Stimulated activated CD4-positive, alpha-beta T cell treated with anti-CD3 and anti-CD28 coated beads, Interleukin-4, amount 100 ng/mL, for 48 hours (primary cell): ENCODE measurements around the gene SRD5A2.
"Not testable (repeated sequence)": the region's sequence is repeated elsewhere in the genome, so short reads cannot be mapped to it uniquely, and the experiment has no call there.

Experiments
- DNase-seq, 2 donors: peaks; one replicate each; pipeline ENCODE4 v3.0.0-alpha.2; 2020; ENCODE audit warnings: low read depth in 2 of 2

Gene SRD5A2

GRCh38 chr2:31533036-31533435, 47.7 kb downstream of the SRD5A2 start:
- DNase-seq: no peak

GRCh38 chr2:31531101-31531500, 49.6 kb downstream of the SRD5A2 start:
- no peak for DNase-seq

- no peak for DNase-seq
Measured at GRCh38 chr2:31529256-31529655, 51.5 kb downstream of the SRD5A2 start.

- DNase-seq: no peak
Measured at GRCh38 chr2:31528823-31529222, 51.9 kb downstream of the SRD5A2 start.

GRCh38 chr2:31526946-31527732, 53.6 kb downstream of the SRD5A2 start:
- DNase-seq: no peak

- DNase-seq: no peak
Measured at GRCh38 chr2:31525876-31526275, 54.9 kb downstream of the SRD5A2 start.

- no peak for DNase-seq
Measured at GRCh38 chr2:31524592-31524991, 56.1 kb downstream of the SRD5A2 start.

- peak; percentile 38 to 53 for DNase-seq
Measured at GRCh38 chr2:31523871-31524492, 56.8 kb downstream of the SRD5A2 start.

- no peak for DNase-seq
Measured at GRCh38 chr2:31522786-31523185, 58.0 kb downstream of the SRD5A2 start.

GRCh38 chr2:31517442-31518203, 63.1 kb downstream of the SRD5A2 start:
- DNase-seq: no peak

- DNase-seq: no peak
Measured at GRCh38 chr2:31515586-31515985, 65.2 kb downstream of the SRD5A2 start.

- DNase-seq: no peak
Measured at GRCh38 chr2:31513553-31513952, 67.2 kb downstream of the SRD5A2 start.

GRCh38 chr2:31511376-31511775, 69.4 kb downstream of the SRD5A2 start:
- DNase-seq: no peak

- no peak for DNase-seq
Measured at GRCh38 chr2:31505111-31505510, 75.6 kb downstream of the SRD5A2 start.

- no peak for DNase-seq
Measured at GRCh38 chr2:31504311-31504710, 76.4 kb downstream of the SRD5A2 start.

GRCh38 chr2:31496451-31496874, 84.3 kb downstream of the SRD5A2 start:
- not testable (repeated sequence) for DNase-seq

- not testable (repeated sequence) for DNase-seq
Measured at GRCh38 chr2:31489339-31489738, 91.4 kb downstream of the SRD5A2 start.

- no peak for DNase-seq
Measured at GRCh38 chr2:31483246-31483645, 97.5 kb downstream of the SRD5A2 start.

GRCh38 chr2:31476511-31477180, 104.1 kb downstream of the SRD5A2 start:
- no peak for DNase-seq

GRCh38 chr2:31475692-31476091, 105.0 kb downstream of the SRD5A2 start:
- no peak for DNase-seq

- no peak for DNase-seq
Measured at GRCh38 chr2:31474296-31474695, 106.4 kb downstream of the SRD5A2 start.
